ENCODE data around the gene PRRX1.

PRRX1 gene

GRCh38 chr1:170700842-170701615 is 37.1 kb downstream of the PRRX1 start:
- in situ Hi-C loops (cut with HindIII; ENCODE audit: low sequenced_read_pairs), result no loop called here
- no peak overlapping the region for H3K4me3 ChIP-seq (ENCODE audit: low read depth, low read length)
- TF ChIP-seq, protein P1, sequence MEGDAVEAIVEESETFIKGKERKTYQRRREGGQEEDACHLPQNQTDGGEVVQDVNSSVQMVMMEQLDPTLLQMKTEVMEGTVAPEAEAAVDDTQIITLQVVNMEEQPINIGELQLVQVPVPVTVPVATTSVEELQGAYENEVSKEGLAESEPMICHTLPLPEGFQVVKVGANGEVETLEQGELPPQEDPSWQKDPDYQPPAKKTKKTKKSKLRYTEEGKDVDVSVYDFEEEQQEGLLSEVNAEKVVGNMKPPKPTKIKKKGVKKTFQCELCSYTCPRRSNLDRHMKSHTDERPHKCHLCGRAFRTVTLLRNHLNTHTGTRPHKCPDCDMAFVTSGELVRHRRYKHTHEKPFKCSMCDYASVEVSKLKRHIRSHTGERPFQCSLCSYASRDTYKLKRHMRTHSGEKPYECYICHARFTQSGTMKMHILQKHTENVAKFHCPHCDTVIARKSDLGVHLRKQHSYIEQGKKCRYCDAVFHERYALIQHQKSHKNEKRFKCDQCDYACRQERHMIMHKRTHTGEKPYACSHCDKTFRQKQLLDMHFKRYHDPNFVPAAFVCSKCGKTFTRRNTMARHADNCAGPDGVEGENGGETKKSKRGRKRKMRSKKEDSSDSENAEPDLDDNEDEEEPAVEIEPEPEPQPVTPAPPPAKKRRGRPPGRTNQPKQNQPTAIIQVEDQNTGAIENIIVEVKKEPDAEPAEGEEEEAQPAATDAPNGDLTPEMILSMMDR (IDR thresholded peaks at IDR 0.05; ENCODE audit: low read depth, low read length, missing control alignments), result no peak
- no peak for DNase-seq (ENCODE audit: low read depth)

DNA sequence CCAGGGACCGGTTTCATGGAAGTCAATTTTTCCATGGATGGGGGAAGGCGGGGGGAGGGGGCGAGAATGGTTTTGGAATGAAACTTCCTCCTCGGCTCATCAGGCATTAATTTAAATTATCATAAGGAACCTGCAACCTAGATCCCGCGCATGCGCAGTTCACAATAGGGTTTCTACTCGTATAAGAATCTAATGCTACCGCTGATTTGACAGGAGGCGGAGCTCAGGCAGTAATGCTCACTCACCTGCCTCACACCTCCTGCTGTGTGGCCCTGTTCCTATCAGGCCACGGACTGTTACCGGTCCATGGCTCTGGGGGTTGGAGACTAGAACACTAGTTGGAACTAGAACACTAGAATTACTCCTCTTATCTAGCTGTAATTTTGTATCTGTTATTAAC is 38.0 kb downstream of the PRRX1 start:
- DNase-seq (ENCODE audit: low read depth), result no peak
- in situ Hi-C loops (cut with HindIII; ENCODE audit: low sequenced_read_pairs), result no loop called here
- TF ChIP-seq, protein P1 (IDR thresholded peaks at IDR 0.05; ENCODE audit: low read depth, low read length, missing control alignments), result no peak
- no peak overlapping the region for H3K4me3 ChIP-seq (ENCODE audit: low read depth, low read length)

DNA sequence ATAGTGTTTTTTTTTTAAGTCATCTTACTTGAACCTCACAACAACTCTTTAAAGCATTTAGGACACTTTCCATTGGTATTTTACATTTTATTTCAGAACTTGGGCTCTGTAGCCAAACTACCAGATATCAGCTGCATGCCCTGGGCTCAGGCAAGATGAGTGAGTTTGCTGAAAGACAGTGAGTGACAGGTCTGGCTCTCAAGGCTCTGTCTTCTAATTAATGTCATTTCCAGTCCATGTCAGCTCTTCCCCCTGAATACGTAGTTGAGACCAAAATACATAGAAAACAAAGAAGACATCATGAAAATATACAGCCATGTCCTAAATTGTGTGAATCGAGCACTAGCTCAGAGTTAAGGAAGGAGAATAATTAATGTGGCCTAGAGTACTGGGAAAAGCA is 39.7 kb downstream of the PRRX1 start:
- in situ Hi-C loops (cut with HindIII; ENCODE audit: low sequenced_read_pairs), result no loop called here
- TF ChIP-seq, protein P1 (IDR thresholded peaks at IDR 0.05; ENCODE audit: low read depth, low read length, missing control alignments), result no peak
- no peak for DNase-seq (ENCODE audit: low read depth)

GRCh38 chr1:170704256-170704655 is 40.3 kb downstream of the PRRX1 start:
- TF ChIP-seq, protein P1 (IDR thresholded peaks at IDR 0.05; ENCODE audit: low read depth, low read length, missing control alignments), result no peak
- DNase-seq (ENCODE audit: low read depth), result no peak
- in situ Hi-C loops (cut with HindIII; ENCODE audit: low sequenced_read_pairs), result no loop called here
- no peak overlapping the region for H3K4me3 ChIP-seq (ENCODE audit: low read depth, low read length)

More for the DNA sequence above, 39.7 kb downstream of the PRRX1 start:
- H3K4me3 ChIP-seq (ENCODE audit: low read depth, low read length), result no peak overlapping the region

DNA sequence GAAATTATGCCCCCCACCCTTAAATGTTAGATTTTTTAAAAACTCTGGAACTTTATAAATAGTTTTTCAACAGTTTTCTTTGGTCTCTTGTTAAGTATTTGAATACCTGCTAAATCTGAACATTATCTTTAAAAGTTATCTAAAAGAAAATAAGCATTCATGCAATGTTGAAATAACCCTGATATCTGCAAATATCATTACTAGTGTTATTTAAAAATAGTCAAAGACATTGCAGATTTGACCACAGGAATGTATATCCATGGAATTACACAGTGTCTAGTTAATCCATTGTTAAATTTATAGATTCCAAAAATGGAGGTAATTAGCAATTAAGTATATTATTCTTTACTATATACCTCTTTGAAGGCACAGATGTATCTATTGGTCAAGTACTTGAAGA is 42.0 kb downstream of the PRRX1 start:
- no peak for DNase-seq (ENCODE audit: low read depth)
- H3K4me3 ChIP-seq (ENCODE audit: low read depth, low read length), result no peak overlapping the region
- in situ Hi-C loops (cut with HindIII; ENCODE audit: low sequenced_read_pairs), result no loop called here
- TF ChIP-seq, protein P1 (IDR thresholded peaks at IDR 0.05; ENCODE audit: low read depth, low read length, missing control alignments), result no peak

- H3K4me3 ChIP-seq (ENCODE audit: low read depth, low read length), result no peak overlapping the region
- DNase-seq (ENCODE audit: low read depth), result peak; percentile 44
- TF ChIP-seq, protein P1 (IDR thresholded peaks at IDR 0.05; ENCODE audit: low read depth, low read length, missing control alignments), result no peak
- in situ Hi-C loops (cut with HindIII; ENCODE audit: low sequenced_read_pairs), result no loop called here
These were observed 43.2 kb downstream of the PRRX1 start for GRCh38 chr1:170707117-170707516.

Measured in astrocyte of the cerebellum (primary cell).